ENCODE results near the gene SORBS1. TPM values are rescaled to one million over a fixed set of nuclear protein-coding genes. Genes with fewer than 3 reads are reported as not detected.
A peak's percentile ranks its signal among the peaks of the same experiment; 100 is the strongest.

Gene SORBS1
- total RNA-seq, 1 experiment from 2014 or later: 39.9 TPM

- TF ChIP-seq SMAD3 (CRISPR knock-in tag; IDR thresholded peaks at IDR 0.05; ENCODE audit: borderline replicate concordance) (no peak), ESRRA (CRISPR knock-in tag; IDR thresholded peaks at IDR 0.05; ENCODE audit: borderline replicate concordance) (no peak), AR (CRISPR knock-in tag; IDR thresholded peaks at IDR 0.05) (no peak), ZNF512 (CRISPR knock-in tag; IDR thresholded peaks at IDR 0.05; ENCODE audit: borderline replicate concordance) (no peak), FOXK1 (CRISPR knock-in tag; IDR thresholded peaks at IDR 0.05) (0 out of 2 replicates have a peak, but pooled peaks have one; percentile 34), ZNF281 (CRISPR knock-in tag; IDR thresholded peaks at IDR 0.05) (no peak), RORB (CRISPR knock-in tag; IDR thresholded peaks at IDR 0.05) (no peak), ZNF396 (CRISPR knock-in tag; IDR thresholded peaks at IDR 0.05; ENCODE audit: borderline replicate concordance) (no peak), ATF2 (CRISPR knock-in tag; IDR thresholded peaks at IDR 0.05; ENCODE audit: borderline replicate concordance, low read depth) (no peak), OVOL2 (CRISPR knock-in tag; IDR thresholded peaks at IDR 0.05; ENCODE audit: borderline replicate concordance) (no peak), ZNF532 (CRISPR knock-in tag; IDR thresholded peaks at IDR 0.05; ENCODE audit: borderline replicate concordance) (no peak), CREB1 (CRISPR knock-in tag; IDR thresholded peaks at IDR 0.05) (no peak), TCF7 (CRISPR knock-in tag; IDR thresholded peaks at IDR 0.05; ENCODE audit: low read depth) (no peak), SP1 (CRISPR knock-in tag; conservative IDR thresholded peaks at IDR 0.05) (no peak), MXD4 (CRISPR knock-in tag; IDR thresholded peaks at IDR 0.05; ENCODE audit: borderline replicate concordance) (no peak), ZMAT4 (CRISPR knock-in tag; IDR thresholded peaks at IDR 0.05) (no peak), ZNF121 (CRISPR knock-in tag; IDR thresholded peaks at IDR 0.05) (no peak), ZNF317 (CRISPR knock-in tag; IDR thresholded peaks at IDR 0.05; ENCODE audit: borderline replicate concordance, low read depth) (no peak), NFE2L1 (CRISPR knock-in tag; IDR thresholded peaks at IDR 0.05) (no peak), FOXP1 (CRISPR knock-in tag; IDR thresholded peaks at IDR 0.05; ENCODE audit: borderline replicate concordance) (no peak), CDX4 (CRISPR knock-in tag; IDR thresholded peaks at IDR 0.05; ENCODE audit: borderline replicate concordance) (no peak), PRRX2 (CRISPR knock-in tag; IDR thresholded peaks at IDR 0.05) (no peak), JUN (CRISPR knock-in tag; IDR thresholded peaks at IDR 0.05) (0 out of 2 replicates have a peak, but pooled peaks have one; percentile 42), PREB (CRISPR knock-in tag; IDR thresholded peaks at IDR 0.05; ENCODE audit: borderline replicate concordance) (no peak), MYBL2 (CRISPR knock-in tag; IDR thresholded peaks at IDR 0.05) (no peak)
These were observed 149.5 kb downstream of the SORBS1 start (continued) for GRCh38 chr10:95411635-95412034.

All from WTC11 (cell line).